Measurements from ENCODE around the gene GPLD1.

GPLD1 gene

GRCh38 chr6:24501374-24501773, 12.0 kb upstream of the GPLD1 start:
- DNase-seq (ENCODE audit: low read depth), result no peak

DNA sequence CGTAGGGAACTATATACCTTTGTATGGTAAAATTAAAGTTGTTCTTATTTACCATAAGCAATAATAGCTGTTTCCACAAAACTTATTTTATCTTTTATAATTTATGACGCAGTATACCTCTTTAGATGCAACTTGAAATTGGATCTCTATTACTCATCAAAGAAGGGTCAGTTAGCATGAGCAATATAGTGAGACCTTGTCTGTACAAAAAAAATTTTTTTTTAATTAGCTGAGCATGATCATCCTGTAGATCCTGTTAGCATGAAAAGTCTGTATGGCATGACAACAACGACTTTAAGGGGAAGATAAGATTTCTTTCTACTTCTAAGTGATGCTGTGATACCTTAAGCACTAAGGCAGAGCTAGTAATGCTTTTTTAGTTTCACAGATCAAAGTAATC, 11.3 kb upstream of the GPLD1 start:
- DNase-seq (ENCODE audit: low read depth), result no peak

DNA sequence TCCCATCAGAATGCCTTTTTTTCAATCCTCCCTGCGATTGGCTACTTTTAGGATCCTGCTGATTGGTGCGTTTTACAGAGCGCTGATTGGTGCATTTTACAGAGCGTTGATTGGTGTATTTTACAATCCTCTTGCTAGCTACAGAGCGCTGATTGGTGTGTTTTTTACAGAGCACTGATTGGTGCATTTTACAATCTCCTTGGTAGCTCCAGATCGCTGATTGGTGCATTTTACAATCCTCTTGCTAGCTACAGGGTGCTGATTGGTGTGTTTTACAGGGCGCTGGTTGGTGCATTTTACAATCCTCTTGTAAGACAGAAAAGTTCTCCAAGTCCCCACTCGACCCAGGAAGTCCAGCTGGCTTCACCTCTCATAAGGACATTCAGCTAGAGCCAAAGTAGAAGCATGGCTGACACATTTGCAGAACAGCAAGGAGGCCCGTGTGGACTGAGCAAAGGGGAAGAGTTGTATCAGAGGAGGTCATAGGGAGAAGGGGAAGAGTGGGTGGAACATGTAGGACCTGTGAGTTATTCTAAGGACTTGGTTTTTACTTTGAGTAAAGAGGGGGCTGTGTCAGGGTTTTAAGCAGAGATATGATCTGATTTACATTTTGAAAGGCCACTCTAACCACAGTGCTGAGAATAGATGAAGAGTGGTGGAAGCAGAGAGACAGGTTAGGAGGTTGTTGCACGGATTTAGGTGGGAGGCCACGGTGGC, 8.0 kb upstream of the GPLD1 start:
- no peak for DNase-seq (ENCODE audit: low read depth)

GRCh38 chr6:24494821-24495795, 5.7 kb upstream of the GPLD1 start, which contains the start of gene ALDH5A1:
TSS of gene ALDH5A1 (plus strand) at chr6:24494969. CDS start at chr6:24494997, 28 bp downstream.
- DNase-seq (ENCODE audit: low read depth), result peak; percentile 79

DNA sequence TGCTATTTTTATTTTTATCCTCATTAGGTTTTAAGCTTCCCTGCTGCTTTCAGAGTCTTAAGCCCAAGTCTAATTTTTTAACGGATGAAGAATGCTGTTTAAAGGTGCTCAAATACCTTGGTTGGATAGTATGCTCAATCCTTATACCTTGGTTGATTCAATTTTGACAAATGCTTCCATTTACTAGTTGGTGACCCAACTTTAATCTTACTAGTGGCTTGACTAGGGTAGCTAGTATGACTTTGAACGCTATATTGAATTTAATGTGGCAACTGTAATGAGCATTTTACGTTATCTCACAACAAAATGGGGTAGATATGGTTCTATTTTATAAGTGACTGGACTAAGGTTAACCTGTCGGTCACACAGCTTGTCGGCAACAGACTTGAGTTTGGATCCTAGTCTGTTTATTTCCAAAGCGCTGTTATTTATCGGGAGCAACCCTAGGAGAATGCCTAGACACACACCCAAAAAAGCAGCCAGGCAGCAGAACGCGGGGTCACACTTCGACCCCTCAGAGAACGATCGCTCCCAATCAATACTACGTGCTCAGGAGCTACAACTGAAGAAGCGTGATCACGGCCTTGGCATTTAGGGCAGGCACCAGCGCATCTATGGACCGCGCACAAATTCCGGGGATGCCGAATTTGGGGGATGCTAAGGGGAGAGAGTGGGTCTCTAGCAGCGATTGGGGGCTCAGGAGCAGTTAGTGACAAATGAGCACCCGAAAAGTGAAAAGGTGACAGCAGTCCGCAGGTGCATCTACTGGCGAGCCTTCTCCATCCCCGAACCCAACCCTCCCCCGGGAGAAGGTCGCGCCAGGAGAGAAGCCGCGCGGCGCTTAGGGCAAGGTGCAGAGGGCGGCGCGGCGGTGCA, 4.8 kb upstream of the GPLD1 start:
- DNase-seq (ENCODE audit: low read depth), result no peak

- DNase-seq (ENCODE audit: low read depth), result no peak
These were observed 3.1 kb upstream of the GPLD1 start for GRCh38 chr6:24492475-24492874.

GRCh38 chr6:24490948-24491347, 1.6 kb upstream of the GPLD1 start:
- DNase-seq (ENCODE audit: low read depth), result no peak

- no peak for DNase-seq (ENCODE audit: low read depth)
These were observed 503 bp upstream of the GPLD1 start for GRCh38 chr6:24489881-24490280.

- DNase-seq (ENCODE audit: low read depth), result no peak
These were observed 3.3 kb downstream of the GPLD1 start for GRCh38 chr6:24486065-24486464.

GRCh38 chr6:24484657-24485323, 4.6 kb downstream of the GPLD1 start:
- no peak for DNase-seq (ENCODE audit: low read depth)

GRCh38 chr6:24481449-24481848, 7.9 kb downstream of the GPLD1 start:
- no peak for DNase-seq (ENCODE audit: low read depth)

GRCh38 chr6:24480705-24481104, 8.7 kb downstream of the GPLD1 start:
- DNase-seq (ENCODE audit: low read depth), result no peak

DNA sequence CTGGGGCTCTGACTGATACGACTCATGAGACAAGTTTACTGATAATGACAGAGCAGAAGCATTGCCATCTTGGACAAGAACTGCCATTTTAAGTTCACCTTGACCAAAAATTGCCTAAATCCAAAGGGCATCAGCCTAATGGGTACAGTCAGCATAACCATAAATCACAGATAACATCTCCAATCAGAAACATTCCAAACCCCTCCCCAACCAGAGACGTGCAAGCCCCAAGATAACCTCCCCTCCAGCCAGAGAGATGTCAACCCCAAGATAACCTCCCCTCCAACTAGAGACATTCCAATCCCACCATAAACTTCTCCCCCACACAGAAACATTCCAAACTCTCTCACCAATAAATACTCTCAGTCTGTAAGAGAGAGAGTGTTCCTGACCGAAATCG, 10.5 kb downstream of the GPLD1 start:
- no peak for DNase-seq (ENCODE audit: low read depth)

GRCh38 chr6:24477070-24477469, 12.3 kb downstream of the GPLD1 start:
- DNase-seq (ENCODE audit: low read depth), result no peak

DNA sequence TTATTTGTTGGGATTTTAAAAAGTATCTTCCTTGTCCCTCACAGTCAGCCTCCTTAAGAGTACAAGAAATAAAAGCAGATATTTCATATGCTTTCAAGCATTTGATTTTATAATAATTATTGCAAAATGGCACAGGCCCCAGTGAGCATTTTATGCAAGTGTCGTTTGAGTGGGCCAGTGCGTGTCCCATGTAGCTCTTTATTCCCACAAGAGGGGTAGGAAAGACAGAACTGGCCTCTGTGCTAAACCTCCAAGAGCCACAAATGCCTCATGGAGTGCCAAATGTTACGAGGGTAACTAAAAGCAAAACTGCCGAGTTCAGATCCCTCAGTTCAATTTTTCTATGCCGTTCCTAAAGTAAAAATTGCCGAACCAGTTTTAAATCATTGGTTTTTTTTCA, 12.7 kb downstream of the GPLD1 start:
- no peak for DNase-seq (ENCODE audit: low read depth)

GRCh38 chr6:24472181-24472580, 17.2 kb downstream of the GPLD1 start:
- no peak for DNase-seq (ENCODE audit: low read depth)

- no peak for DNase-seq (ENCODE audit: low read depth)
These were observed 19.6 kb downstream of the GPLD1 start for GRCh38 chr6:24469811-24470210.

- no peak for DNase-seq (ENCODE audit: low read depth)
These were observed 24.9 kb downstream of the GPLD1 start for GRCh38 chr6:24464253-24465038.

DNA sequence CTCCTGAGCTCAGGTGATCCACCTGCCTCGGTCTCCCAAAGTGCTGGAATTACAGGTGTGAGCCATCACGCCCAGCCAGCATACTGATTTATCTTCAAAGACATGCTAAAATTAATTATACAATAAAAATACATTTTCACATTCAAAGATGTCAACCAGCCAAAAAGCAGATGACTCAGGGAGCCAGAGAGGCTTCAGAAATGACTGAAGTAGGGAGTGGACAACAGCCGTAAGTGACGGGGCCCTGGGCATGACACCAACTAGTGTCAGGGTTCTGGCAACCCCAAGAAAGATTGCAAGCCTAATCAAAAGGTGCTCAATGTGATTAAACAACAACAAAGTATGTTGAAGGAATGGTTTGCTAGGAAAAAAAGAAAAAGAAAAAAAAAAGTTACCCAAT, 28.4 kb downstream of the GPLD1 start:
- DNase-seq (ENCODE audit: low read depth), result no peak

- DNase-seq (ENCODE audit: low read depth), result no peak
These were observed 30.4 kb downstream of the GPLD1 start for GRCh38 chr6:24458941-24459340.

- no peak for DNase-seq (ENCODE audit: low read depth)
These were observed 31.2 kb downstream of the GPLD1 start for GRCh38 chr6:24458134-24458533.

Measured in stimulated activated CD8-positive, alpha-beta memory T cell treated with anti-CD3 and anti-CD28 coated beads, Interleukin-4, amount 100 ng/mL, for 24 hours (primary cell).